Stomach smooth muscle (tissue), 2 donors: ENCODE measurements around the gene DYRK3.
A peak's percentile ranks its signal among the peaks of the same experiment; 100 is the strongest.

ENCODE experiments used
- H3K27ac ChIP-seq: one replicate; pipeline ENCODE4 v1.7.0; 2013; ENCODE audit warnings: mild to moderate bottlenecking, low read length, inconsistent platforms
- H3K27me3 ChIP-seq, 2 donors: one replicate each; pipeline ENCODE4 v1.7.0; 2013; ENCODE audit warnings: low read length in 2 of 2; ENCODE audit not compliant: insufficient read depth in 2 of 2, control insufficient read depth in 1 of 2
- H3K36me3 ChIP-seq, 2 donors: one replicate each; pipeline ENCODE4 v1.7.0; 2013; ENCODE audit warnings: low read length in 2 of 2; ENCODE audit not compliant: control insufficient read depth in 2 of 2, insufficient read depth in 2 of 2
- H3K4me1 ChIP-seq: one replicate; pipeline ENCODE4 v1.7.0; 2013; ENCODE audit warnings: low read length; ENCODE audit not compliant: control insufficient read depth, insufficient read depth
- H3K4me3 ChIP-seq, 2 donors: one replicate each; pipeline ENCODE4 v1.7.0; 2013; ENCODE audit warnings: low read length in 2 of 2
- H3K9ac ChIP-seq, 2 donors: one replicate each; pipeline ENCODE4 v1.7.0; 2013; ENCODE audit warnings: low read length in 2 of 2, mild to moderate bottlenecking in 1 of 2
- H3K9me3 ChIP-seq, 2 donors: one replicate each; pipeline ENCODE4 v1.7.0; 2013; ENCODE audit warnings: low read length in 2 of 2; ENCODE audit not compliant: control insufficient read depth in 2 of 2
- donor health status: healthy.
- donor health status: Pancreatic carcinoma.

The DYRK3 gene

GRCh38 chr1:206693029-206693428, 57.7 kb downstream of the DYRK3 start:
- Histone ChIP-seq H3K36me3 (peaks cover 0 to 2% of the 10 kb centered on the region in 2 donors), H3K27ac (peak overlapping the region; percentile 85), H3K4me1 (peaks cover 93% of the 10 kb centered on the region), H3K4me3 (peak overlapping the region; percentile 45 to 69), H3K27me3 (no peaks in the 10 kb centered on the region), H3K9ac (peak overlapping the region; percentile 36 to 74), H3K9me3 (no peaks in the 10 kb centered on the region)

- Histone ChIP-seq H3K27ac (peak overlapping the region; percentile 85), H3K4me1 (peaks cover 90% of the 10 kb centered on the region), H3K27me3 (no peaks in the 10 kb centered on the region), H3K9me3 (no peaks in the 10 kb centered on the region), H3K9ac (peak overlapping the region; percentile 36 to 74), H3K36me3 (peaks cover 0 to 2% of the 10 kb centered on the region in 2 donors), H3K4me3 (peak overlapping the region; percentile 45 to 69)
These were observed 58.3 kb downstream of the DYRK3 start for GRCh38 chr1:206693592-206693991.

GRCh38 chr1:206694171-206695124, 59.1 kb downstream of the DYRK3 start:
- H3K27ac ChIP-seq: peak overlapping the region; percentile 85

GRCh38 chr1:206695733-206696132, 60.4 kb downstream of the DYRK3 start:
- Histone ChIP-seq H3K27ac (no peak overlapping the region), H3K36me3 (peaks cover 0 to 2% of the 10 kb centered on the region in 2 donors), H3K9me3 (no peaks in the 10 kb centered on the region), H3K4me3 (no peak overlapping the region), H3K9ac (no peak overlapping the region), H3K4me1 (peaks cover 83% of the 10 kb centered on the region), H3K27me3 (no peaks in the 10 kb centered on the region)

More at GRCh38 chr1:206694171-206695124, 59.1 kb downstream of the DYRK3 start:
- Histone ChIP-seq H3K9ac (peak overlapping the region in 1 of 2 donors; percentile 29), H3K4me1 (peaks cover 86% of the 10 kb centered on the region), H3K4me3 (peak overlapping the region; percentile 45 to 69), H3K36me3 (peaks cover 0 to 2% of the 10 kb centered on the region in 2 donors), H3K27me3 (no peaks in the 10 kb centered on the region), H3K9me3 (no peaks in the 10 kb centered on the region)

GRCh38 chr1:206696812-206697585, 61.7 kb downstream of the DYRK3 start:
- peaks cover 75% of the 10 kb centered on the region for H3K4me1 ChIP-seq
- peak overlapping the region; percentile 24 for H3K27ac ChIP-seq
- no peaks in the 10 kb centered on the region for H3K9me3 ChIP-seq
- peak overlapping the region in 1 of 2 donors; percentile 13 for H3K9ac ChIP-seq
- H3K27me3 ChIP-seq: no peaks in the 10 kb centered on the region
- H3K36me3 ChIP-seq: peaks cover 0 to 2% of the 10 kb centered on the region in 2 donors
- peak overlapping the region in 1 of 2 donors; percentile 29 for H3K4me3 ChIP-seq

- H3K27ac ChIP-seq: no peak overlapping the region
- H3K9ac ChIP-seq: no peak overlapping the region
- H3K9me3 ChIP-seq: no peaks in the 10 kb centered on the region
- H3K4me1 ChIP-seq: peaks cover 71% of the 10 kb centered on the region
- H3K27me3 ChIP-seq: no peaks in the 10 kb centered on the region
- peaks cover 0 to 2% of the 10 kb centered on the region in 2 donors for H3K36me3 ChIP-seq
- H3K4me3 ChIP-seq: no peak overlapping the region
These were observed 62.7 kb downstream of the DYRK3 start for GRCh38 chr1:206698011-206698410.
